ENCODE results near the gene OR2Y1.
"Not testable (repeated sequence)": the region's sequence is repeated elsewhere in the genome, so short reads cannot be mapped to it uniquely, and the experiment has no call there.

Gene OR2Y1

DNA sequence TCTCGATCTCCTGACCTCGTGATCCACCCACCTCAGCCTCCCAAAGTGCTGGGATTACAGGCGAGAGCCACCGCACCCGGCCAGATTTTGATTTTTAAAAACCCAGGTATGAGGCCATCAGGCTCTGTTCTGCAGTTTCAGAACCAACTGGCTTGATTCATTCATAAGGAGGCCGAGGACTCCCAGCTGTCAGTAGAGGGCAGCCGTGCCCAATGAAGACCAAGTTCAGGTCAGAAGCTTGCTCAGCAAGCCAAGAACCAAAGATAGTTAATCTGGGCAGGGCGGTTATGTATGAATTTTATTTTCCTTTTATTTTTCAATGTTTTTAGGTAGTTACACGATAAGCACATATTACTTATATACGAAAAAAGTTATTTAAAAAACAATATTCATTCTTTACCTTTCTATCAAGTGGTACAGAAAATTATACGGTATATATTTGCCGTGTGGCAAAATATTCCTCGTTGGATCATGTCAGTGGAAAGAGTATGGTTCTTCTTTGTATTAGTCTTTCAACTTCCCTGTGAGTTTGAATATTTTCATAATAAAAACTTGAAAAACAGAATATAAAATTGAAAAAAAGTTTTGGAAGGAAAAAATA lies 44.7 kb upstream of the OR2Y1 start:
- no peak overlapping the region for H3K4me3 ChIP-seq (ENCODE audit: low read depth, low read length)
- DNase-seq (ENCODE audit: low read depth), result peak; percentile 93
- peak; percentile 86 for TF ChIP-seq CTCF (conservative IDR thresholded peaks at IDR 0.05; ENCODE audit: low read depth, low read length)

DNA sequence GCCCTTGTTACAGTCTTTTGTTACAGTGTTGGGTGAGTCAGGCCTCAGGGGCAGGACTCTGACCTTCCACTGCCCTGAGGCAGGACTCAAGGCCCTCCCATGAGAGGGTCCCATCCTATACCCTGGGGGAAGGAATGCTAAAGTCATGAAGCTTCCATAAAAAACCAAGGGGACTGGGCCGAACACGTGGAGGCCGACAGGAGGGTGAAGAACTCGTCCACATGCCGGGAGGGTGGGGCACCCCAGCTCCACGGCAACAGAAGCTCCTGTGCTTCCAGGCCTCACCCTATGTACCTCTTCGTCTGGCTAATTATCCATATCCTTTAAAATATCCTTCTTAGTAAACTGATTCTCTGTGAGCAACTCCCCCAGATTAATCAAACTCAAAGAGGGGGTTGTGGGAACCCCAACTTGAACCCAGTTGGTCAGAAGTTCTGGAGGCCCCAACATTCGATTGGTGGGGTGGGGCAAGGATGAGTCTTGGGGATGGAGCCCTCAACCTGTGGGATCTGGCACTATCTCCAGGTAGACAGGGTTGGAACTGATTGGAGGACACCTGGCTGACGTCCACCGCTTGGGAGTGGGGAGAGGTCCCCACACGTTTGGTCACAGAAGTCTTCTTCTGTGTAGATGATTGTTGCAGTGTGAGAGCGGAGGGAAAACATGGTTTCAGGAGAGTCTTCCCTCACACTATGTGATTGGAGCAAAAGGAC lies 43.6 kb upstream of the OR2Y1 start:
- DNase-seq (ENCODE audit: low read depth), result no peak
- H3K4me3 ChIP-seq (ENCODE audit: low read depth, low read length), result no peak overlapping the region
- no peak for TF ChIP-seq CTCF (conservative IDR thresholded peaks at IDR 0.05; ENCODE audit: low read depth, low read length)

DNA sequence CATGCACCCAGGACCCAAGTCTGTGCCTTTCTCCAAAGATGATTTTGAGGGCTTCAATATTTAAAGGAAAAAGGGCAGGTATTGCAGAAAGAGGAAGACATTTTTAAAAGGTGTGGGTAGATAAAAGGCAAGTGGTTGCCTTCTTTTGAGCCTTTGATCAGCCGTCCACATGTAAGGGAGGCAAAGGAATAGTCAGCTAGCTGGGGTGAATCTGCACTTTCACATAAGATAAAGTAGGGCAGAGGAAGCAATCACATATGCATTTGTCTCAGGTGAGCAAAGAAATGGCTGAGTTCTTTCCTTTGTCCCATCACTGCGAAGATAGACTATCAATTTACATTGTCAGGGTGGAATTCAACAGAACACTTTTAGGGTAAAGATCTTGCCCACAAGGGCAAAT lies 42.9 kb upstream of the OR2Y1 start:
- DNase-seq (ENCODE audit: low read depth), result no peak
- TF ChIP-seq CTCF (conservative IDR thresholded peaks at IDR 0.05; ENCODE audit: low read depth, low read length), result no peak

DNA sequence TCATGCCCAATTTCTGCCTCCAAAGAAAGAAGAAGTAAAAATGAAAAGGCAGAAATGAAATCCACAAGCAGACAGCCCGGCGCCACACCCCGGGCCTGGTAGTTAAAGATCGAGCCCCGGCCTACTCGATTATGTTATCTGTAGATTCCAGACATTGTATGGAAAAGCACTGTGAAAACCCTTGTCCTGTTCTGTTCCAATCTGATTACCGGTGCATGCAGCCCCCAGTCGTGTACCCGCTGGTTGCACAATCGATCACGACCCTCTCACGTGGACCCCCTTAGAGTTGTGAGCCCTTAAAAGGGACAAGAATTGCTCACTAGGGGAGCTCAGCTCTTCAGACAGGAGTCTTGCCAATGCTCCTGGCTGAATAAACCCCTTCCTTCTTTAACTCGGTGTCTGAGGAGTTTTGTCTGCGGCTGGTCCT lies 42.1 kb upstream of the OR2Y1 start:
- H3K4me3 ChIP-seq (ENCODE audit: low read depth, low read length); DNase-seq (ENCODE audit: low read depth): not testable (repeated sequence)

More for the DNA sequence above, 42.9 kb upstream of the OR2Y1 start:
- no peak overlapping the region for H3K4me3 ChIP-seq (ENCODE audit: low read depth, low read length)

GRCh38 chr5:180779985-180780610 lies 40.2 kb upstream of the OR2Y1 start:
- TF ChIP-seq CTCF (conservative IDR thresholded peaks at IDR 0.05; ENCODE audit: low read depth, low read length), result no peak
- no peak for DNase-seq (ENCODE audit: low read depth)
- H3K4me3 ChIP-seq (ENCODE audit: low read depth, low read length), result no peak overlapping the region

- H3K4me3 ChIP-seq (ENCODE audit: low read depth, low read length), result no peak overlapping the region
- TF ChIP-seq CTCF (conservative IDR thresholded peaks at IDR 0.05; ENCODE audit: low read depth, low read length), result no peak
- no peak for DNase-seq (ENCODE audit: low read depth)
Measured at GRCh38 chr5:180777475-180777874, 37.6 kb upstream of the OR2Y1 start.

DNA sequence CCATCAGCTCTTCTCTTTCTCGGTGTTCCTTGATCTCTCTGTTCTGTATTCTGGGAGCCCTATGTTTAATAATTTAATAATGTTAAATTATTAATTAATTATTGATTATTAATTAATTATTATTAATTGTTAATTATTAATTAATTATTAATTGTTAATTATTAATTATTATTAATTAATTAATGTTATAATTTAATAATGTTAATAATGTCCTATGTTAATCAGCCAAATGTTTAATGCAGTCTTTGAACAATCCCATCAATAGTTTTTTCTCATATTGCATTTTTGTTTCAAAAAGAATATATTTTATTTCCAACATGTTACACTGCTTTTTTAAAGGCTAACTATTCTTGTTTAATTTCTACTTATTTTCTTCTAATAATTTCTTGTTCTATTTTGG lies 36.5 kb upstream of the OR2Y1 start:
- TF ChIP-seq CTCF (conservative IDR thresholded peaks at IDR 0.05; ENCODE audit: low read depth, low read length), result no peak
- no peak overlapping the region for H3K4me3 ChIP-seq (ENCODE audit: low read depth, low read length)
- DNase-seq (ENCODE audit: low read depth), result no peak
